H1 (cell line): ENCODE results near the gene CDCA7. TPM values are rescaled to one million over a fixed set of nuclear protein-coding genes. Genes with fewer than 3 reads are reported as not detected.

Experiments used
- CTCF ChIA-PET: fragments of 300-600 bp; sonication (Branson Sonifier 250); formaldehyde crosslinking; loops from one replicate; lab custom pipeline; 2021; ENCODE audit not compliant: partially characterized antibody; lab: Charles Lee
- POLR2A ChIA-PET: fragments of 300-600 bp; sonication (Branson Sonifier 250); formaldehyde crosslinking; loops from one replicate; lab custom pipeline; 2021; ENCODE audit warnings: inconsistent platforms; ENCODE audit not compliant: partially characterized antibody; lab: Charles Lee
- DNase-seq, 2 experiments: peaks; one replicate each; pipeline versions ENCODE4 v3.0.0 to v3.0.0-alpha.2; 2010 to 2022; ENCODE audit warnings: low spot score in 2 of 2, low read depth in 1 of 2, mixed read lengths in 1 of 2
- FAIRE-seq: peaks from 2 replicates; lab custom pipeline; 2011; peaks lifted over from hg19 to GRCh38; lab: Jason Lieb, UNC
- H2AFZ ChIP-seq: 2 replicates; pipeline ENCODE4 v1.8.1; 2012; ENCODE audit warnings: low read length, inconsistent platforms
- H2AK5ac ChIP-seq: 2 replicates; pipeline ENCODE4 v1.6.1; 2013; ENCODE audit warnings: low read depth, low read length
- H2BK120ac ChIP-seq: replicated peaks from 2 replicates; pipeline ENCODE3; 2013; ENCODE audit warnings: low read depth, low read length, inconsistent platforms
- H2BK12ac ChIP-seq: 2 replicates; pipeline ENCODE4 v1.6.1; 2013; ENCODE audit warnings: low read depth, low read length
- H2BK15ac ChIP-seq: 2 replicates; pipeline ENCODE4 v1.6.1; 2013; ENCODE audit warnings: low read length
- H2BK20ac ChIP-seq: 2 replicates; pipeline ENCODE4 v1.6.1; 2013; ENCODE audit warnings: low read length
- H2BK5ac ChIP-seq: 2 replicates; pipeline ENCODE4 v1.6.1; 2013; ENCODE audit warnings: low read depth, low read length
- H3K14ac ChIP-seq: 2 replicates; pipeline ENCODE4 v1.6.1; 2013; ENCODE audit warnings: inconsistent platforms; ENCODE audit not compliant: insufficient read length
- H3K18ac ChIP-seq: 2 replicates; pipeline ENCODE4 v1.6.1; 2013; ENCODE audit warnings: low read length; ENCODE audit errors: extremely low read depth
- H3K23ac ChIP-seq: 2 replicates; pipeline ENCODE4 v1.6.1; 2013; ENCODE audit warnings: inconsistent platforms; ENCODE audit not compliant: insufficient read length
- H3K23me2 ChIP-seq: 2 replicates; pipeline ENCODE4 v1.6.1; 2013; ENCODE audit warnings: low read depth, low read length
- H3K27ac ChIP-seq: 2 replicates; pipeline ENCODE4 v1.6.1; 2011; ENCODE audit warnings: low read depth, low read length, inconsistent platforms
- H3K27me3 ChIP-seq, 4 experiments: replicated peaks in 1 of 4; 1 replicate in 1 of 4; 2 replicates in 3 of 4; pipeline versions ENCODE4 v1.6.1 to v1.8.1; 2011 to 2013; ENCODE audit warnings: low read length in 3 of 4, mild to moderate bottlenecking in 3 of 4, inconsistent platforms in 2 of 4, mixed read lengths in 2 of 4, moderate library complexity in 1 of 4; ENCODE audit not compliant: control insufficient read depth in 3 of 4, insufficient read depth in 3 of 4; ENCODE audit errors: extremely low read depth in 1 of 4
- H3K36me3 ChIP-seq, 4 experiments: 2 replicates each; pipeline versions ENCODE4 v1.6.1 to v1.8.1; 2011 to 2013; ENCODE audit warnings: mild to moderate bottlenecking in 4 of 4, low read length in 3 of 4, moderate library complexity in 2 of 4, control low read depth in 1 of 4, inconsistent platforms in 1 of 4; ENCODE audit not compliant: insufficient read depth in 4 of 4, control insufficient read depth in 2 of 4
- H3K4ac ChIP-seq: replicated peaks from 2 replicates; pipeline ENCODE3; 2013; ENCODE audit warnings: low read length, low read depth, mixed read lengths, inconsistent platforms; ENCODE audit not compliant: insufficient read length
- H3K4me1 ChIP-seq, 4 experiments: replicated peaks in 1 of 4; 1 replicate in 1 of 4; 2 replicates in 3 of 4; pipeline versions ENCODE4 v1.6.1 to v1.8.1; 2011 to 2013; ENCODE audit warnings: low read length in 3 of 4, inconsistent platforms in 2 of 4, mixed read lengths in 1 of 4; ENCODE audit not compliant: insufficient read depth in 4 of 4, control insufficient read depth in 3 of 4
- H3K4me2 ChIP-seq, 2 experiments: 2 replicates each; pipeline versions ENCODE4 v1.6.1 to v1.8.1; 2011 to 2013; ENCODE audit warnings: low read depth in 2 of 2, low read length in 2 of 2, control low read depth in 1 of 2, inconsistent platforms in 1 of 2, mild to moderate bottlenecking in 1 of 2; ENCODE audit not compliant: insufficient read depth in 1 of 2
- H3K4me3 ChIP-seq, 4 experiments: fragments of 200-600, 300-600 bp in 1 of 4; sonication (generic), shearing (Covaris generic), sonication (Bioruptor Twin) in 1 of 4; 2 replicates each; pipeline versions ENCODE4 v1.5.1 to v1.8.1; 2011 to 2016; ENCODE audit warnings: low read length in 4 of 4, low read depth in 3 of 4, control low read depth in 2 of 4, inconsistent platforms in 2 of 4, mild to moderate bottlenecking in 2 of 4, mixed read lengths in 1 of 4, moderate library complexity in 1 of 4; ENCODE audit not compliant: insufficient read depth in 2 of 4; ENCODE audit errors: extremely low read depth in 1 of 4
- H3K56ac ChIP-seq: replicated peaks from 2 replicates; pipeline ENCODE3; 2013; ENCODE audit warnings: low read depth, mild to moderate bottlenecking, mixed read lengths, low read length, inconsistent platforms; ENCODE audit not compliant: insufficient read length
- H3K79me1 ChIP-seq: 2 replicates; pipeline ENCODE4 v1.6.1; 2013; ENCODE audit warnings: low read depth, low read length, control low read depth
- H3K79me2 ChIP-seq, 2 experiments: 2 replicates each; pipeline versions ENCODE4 v1.6.1 to v1.8.1; 2012 to 2013; ENCODE audit warnings: low read length in 2 of 2, mild to moderate bottlenecking in 2 of 2, inconsistent platforms in 1 of 2; ENCODE audit not compliant: insufficient read depth in 2 of 2, control insufficient read depth in 1 of 2
- H3K9ac ChIP-seq, 4 experiments: replicated peaks in 1 of 4; 1 replicate in 1 of 4; 2 replicates in 3 of 4; pipeline versions ENCODE4 v1.6.1 to v1.8.1; 2011 to 2013; ENCODE audit warnings: low read depth in 3 of 4, low read length in 3 of 4, control low read depth in 2 of 4, mild to moderate bottlenecking in 2 of 4, moderate library complexity in 2 of 4, inconsistent platforms in 1 of 4; ENCODE audit errors: extremely low read depth in 1 of 4
- H3K9me3 ChIP-seq, 2 experiments: 2 replicates each; pipeline versions ENCODE4 v1.6.1 to v1.8.1; 2012 to 2013; ENCODE audit warnings: mild to moderate bottlenecking in 2 of 2, moderate library complexity in 2 of 2, control low read depth in 1 of 2, inconsistent platforms in 1 of 2, low read depth in 1 of 2, low read length in 1 of 2, mixed read lengths in 1 of 2; ENCODE audit not compliant: insufficient read depth in 2 of 2
- H4K20me1 ChIP-seq, 2 experiments: replicated peaks in 1 of 2; 2 replicates each; pipeline versions ENCODE3 to v1.8.1; 2011 to 2013; ENCODE audit warnings: inconsistent platforms in 2 of 2, low read length in 2 of 2, mild to moderate bottlenecking in 1 of 2; ENCODE audit not compliant: insufficient read depth in 2 of 2, control insufficient read depth in 1 of 2
- H4K5ac ChIP-seq: 2 replicates; pipeline ENCODE4 v1.6.1; 2013; ENCODE audit warnings: low read length, low read depth, mixed read lengths, inconsistent platforms; ENCODE audit not compliant: insufficient read length
- H4K8ac ChIP-seq: 2 replicates; pipeline ENCODE4 v1.8.0; 2013; ENCODE audit warnings: mild to moderate bottlenecking, moderate library complexity, low read length, inconsistent platforms; ENCODE audit not compliant: insufficient read depth; ENCODE audit errors: extremely low read depth
- H4K91ac ChIP-seq: replicated peaks from 2 replicates; pipeline ENCODE3; 2013; ENCODE audit warnings: low read length, mixed read lengths, inconsistent platforms; ENCODE audit not compliant: insufficient read length
- BACH1 ChIP-seq: IDR thresholded peaks from 2 replicates; pipeline ENCODE4 v1.6.1; 2012; ENCODE audit warnings: low read length, improper control_type of control experiment
- BRCA1 ChIP-seq: IDR thresholded peaks from 2 replicates; pipeline ENCODE4 v1.6.1; 2012; ENCODE audit warnings: low read depth, low read length, improper control_type of control experiment
- CEBPB ChIP-seq: IDR thresholded peaks from 2 replicates; pipeline ENCODE4 v1.6.1; 2012; ENCODE audit warnings: low read depth, low read length
- HDAC6 ChIP-seq: IDR thresholded peaks from one replicate; pipeline ENCODE4 v1.7.1; 2012; ENCODE audit warnings: low read depth, mild to moderate bottlenecking, inconsistent platforms, low read length, moderate library complexity
- RXRA ChIP-seq: IDR thresholded peaks from 2 replicates; pipeline ENCODE4 v1.6.1; 2011; ENCODE audit warnings: low read depth, mild to moderate bottlenecking, low read length, moderate library complexity; ENCODE audit not compliant: insufficient read depth
- SIX5 ChIP-seq: IDR thresholded peaks from 2 replicates; pipeline ENCODE4 v1.6.1; 2011; ENCODE audit warnings: mild to moderate bottlenecking, low read depth, low read length
- SP2 ChIP-seq: IDR thresholded peaks from 2 replicates; pipeline ENCODE4 v1.6.1; 2012; ENCODE audit warnings: mild to moderate bottlenecking, low read length, inconsistent platforms
- TAF1 ChIP-seq: IDR thresholded peaks from 2 replicates; pipeline ENCODE4 v1.6.1; 2011; ENCODE audit warnings: mild to moderate bottlenecking, low read depth, low read length
- TBP ChIP-seq: IDR thresholded peaks from 2 replicates; pipeline ENCODE4 v1.6.1; 2011; ENCODE audit warnings: low read depth, low read length, improper control_type of control experiment
- WGBS, 2 experiments: shearing (Covaris generic) in 1 of 2; methylation state at CpG; one replicate each; pipeline versions ENCODE4 v1.1.6 to v1.1.7; 2013 to 2015; ENCODE audit warnings: low lambda C conversion rate in 2 of 2, mixed read lengths in 2 of 2, inconsistent platforms in 1 of 2, low coverage in 1 of 2, missing lambda C conversion rate in 1 of 2; ENCODE audit not compliant: insufficient replicate concordance in 2 of 2, insufficient coverage in 1 of 2, insufficient read length in 1 of 2; ENCODE audit errors: extremely low coverage in 1 of 2, missing lambda C conversion rate in 1 of 2; 5-methylcytosine and 5-hydroxymethylcytosine counted together
- polyA plus RNA-seq, 7 experiments: library from polyadenylated mRNA; depleted of rRNA in 3 of 7; stranded (reverse) in 5 of 7; unstranded in 2 of 7; fragments of >200 nt in 5 of 7; fragments of 200-250 nt in 2 of 7; gene quantifications; 1 replicate in 5 of 7; 2 replicates in 1 of 7; 4 replicates in 1 of 7; pipeline versions ENCODE4 v1.2.1 to v1.2.3, GENCODE V29; 2011 to 2013; ENCODE audit warnings: missing spikeins in 2 of 7, mixed read lengths in 2 of 7
- total RNA-seq: library from RNA; stranded (reverse); fragmentation: NEBNext Ultra II Directional; extraction: Animal tissue kit (Norgen Biotek cat#: 25700); gene quantifications from 2 replicates; pipeline ENCODE4 v1.2.1, GENCODE V29; 2021

CDCA7 gene
- total and polyA plus RNA-seq, 2 of the 8 experiments (the other 6 are each of a cell fraction or from before 2014, with no cell fraction given), result 64.4 to 80.4 TPM

DNA sequence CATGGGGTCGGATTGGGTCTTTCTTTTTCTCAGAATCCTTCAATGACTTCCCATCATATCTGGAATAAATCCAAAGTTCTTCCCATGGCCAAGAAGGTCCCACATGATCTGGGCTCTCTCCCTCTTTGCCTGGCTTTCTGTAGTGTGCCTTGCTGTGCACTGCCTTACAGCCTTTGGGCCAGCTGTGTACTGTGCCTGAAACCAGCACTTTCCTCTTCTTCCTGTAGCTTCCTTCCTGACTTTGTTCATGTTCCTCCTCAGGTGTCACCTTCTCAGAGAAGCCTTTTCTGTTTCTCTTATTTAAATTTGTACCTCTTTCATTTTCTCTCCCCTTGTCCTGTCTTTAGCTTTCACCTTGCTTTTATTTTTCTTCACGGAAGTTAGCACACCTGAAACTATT lies 4.3 kb upstream of the CDCA7 start:
- Histone ChIP-seq H3K4me2 (no peak overlapping the region), H2AK5ac (no peak overlapping the region), H3K9me3 (no peaks in the 10 kb centered on the region; a peak in 1 of 4 replicates), H2BK12ac (no peak overlapping the region), H3K18ac (no peak overlapping the region), H3K27ac (no peak overlapping the region), H2BK5ac (no peak overlapping the region), H2BK120ac (no peak overlapping the region), H3K23me2 (peaks cover 8% of the 10 kb centered on the region; the same call in 1 of the 2 replicates), H4K5ac (no peak overlapping the region), H2AFZ (no peak overlapping the region), H4K20me1 (no peaks in the 10 kb centered on the region), H4K91ac (no peak overlapping the region), H3K4ac (no peak overlapping the region), H3K4me3 (no peak overlapping the region), H4K8ac (no peak overlapping the region), H3K9ac (no peak overlapping the region), H3K14ac (no peak overlapping the region), H3K56ac (no peak overlapping the region), H2BK15ac (no peak overlapping the region), H2BK20ac (no peak overlapping the region), H3K79me1 (no peaks in the 10 kb centered on the region), H3K36me3 (no peaks in the 10 kb centered on the region), H3K23ac (no peak overlapping the region), H3K4me1 (peaks cover 3 to 4% (median 4%) of the 10 kb centered on the region in 4 experiments; a peak in 4 of 7 replicates), H3K27me3 (no peaks in the 10 kb centered on the region), H3K79me2 (peaks cover 0 to 5% of the 10 kb centered on the region in 2 experiments; a peak in 1 of 4 replicates)
- ChIA-PET POLR2A (interaction anchor here (0.6 kb wide), 1 partner anchor 969 kb away, joined by 3 read pairs; no protein-coding TSS in a partner anchor), CTCF (interaction anchor here (1.0 to 1.1 kb wide), 4 partner anchors 10 to 356 kb away, joined by 3 to 4 read pairs (median 3); no protein-coding TSS in a partner anchor)
- DNase-seq, result no peak
- TF ChIP-seq RXRA, result no peak
- TF ChIP-seq CEBPB, result no peak
- no peak for TF ChIP-seq TAF1
- TF ChIP-seq BRCA1, result no peak
- no peak for TF ChIP-seq HDAC6
- TF ChIP-seq BACH1, result no peak
- TF ChIP-seq SP2, result no peak
- no peak for TF ChIP-seq TBP
- TF ChIP-seq SIX5, result no peak
- WGBS, 2 experiments, result 81% methylated on average over 2 of the region's 2 CpGs; no CpG with 5 or more reads in 1 of the 2 experiments
- FAIRE-seq, result no peak
